NOMO-1 treated with dmso at 0.1 percent for 144 hours (cell line): Measurements from ENCODE around the gene C2CD2L.
"Not testable (repeated sequence)": the region's sequence is repeated elsewhere in the genome, so short reads cannot be mapped to it uniquely, and the experiment has no call there.

Experiments
- DNase-seq: peaks from one replicate; lab custom pipeline; 2025; ENCODE audit not compliant: unreplicated experiment; lab: John Stamatoyannopoulos, UW

C2CD2L gene

DNA sequence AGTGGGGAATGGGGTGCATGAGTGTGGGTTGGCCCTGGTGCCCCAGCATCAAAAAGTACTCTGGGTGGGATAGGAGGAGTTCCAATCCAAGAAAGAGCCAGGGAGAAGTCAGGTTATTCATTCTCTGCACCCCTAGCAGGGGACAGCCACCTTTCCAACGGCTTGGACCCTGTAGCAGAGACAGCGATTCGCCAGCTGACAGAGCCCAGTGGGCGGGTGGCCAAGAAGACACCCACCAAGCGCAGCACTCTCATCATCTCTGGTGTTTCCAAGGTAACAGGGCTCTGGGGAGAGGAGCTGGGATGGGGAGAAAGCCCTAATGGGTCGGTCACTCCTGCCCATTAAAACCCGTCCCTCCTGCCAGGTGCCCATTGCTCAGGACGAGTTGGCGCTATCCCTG, 6.6 kb downstream of the C2CD2L start:
- DNase-seq = no peak

DNA sequence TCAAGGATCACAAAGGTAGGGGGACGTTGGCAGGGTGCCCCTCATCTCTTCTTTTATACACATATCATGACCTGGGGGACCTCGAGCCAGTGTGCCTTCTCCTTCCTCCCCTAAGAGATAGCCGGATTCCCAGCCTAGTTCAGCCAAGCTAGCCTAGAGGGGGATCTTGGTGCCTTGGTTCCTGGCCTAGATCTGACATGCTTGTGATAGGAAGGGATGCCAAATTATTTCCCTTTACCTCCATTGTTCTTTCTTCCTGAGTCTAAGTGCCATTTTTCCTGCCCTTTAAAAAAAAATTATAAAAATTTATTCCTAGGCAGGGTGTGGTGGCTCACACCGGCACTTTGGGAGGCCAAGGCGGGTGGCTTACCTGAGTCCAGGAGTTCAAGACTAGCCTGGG, 7.2 kb downstream of the C2CD2L start:
- DNase-seq = no peak

DNA sequence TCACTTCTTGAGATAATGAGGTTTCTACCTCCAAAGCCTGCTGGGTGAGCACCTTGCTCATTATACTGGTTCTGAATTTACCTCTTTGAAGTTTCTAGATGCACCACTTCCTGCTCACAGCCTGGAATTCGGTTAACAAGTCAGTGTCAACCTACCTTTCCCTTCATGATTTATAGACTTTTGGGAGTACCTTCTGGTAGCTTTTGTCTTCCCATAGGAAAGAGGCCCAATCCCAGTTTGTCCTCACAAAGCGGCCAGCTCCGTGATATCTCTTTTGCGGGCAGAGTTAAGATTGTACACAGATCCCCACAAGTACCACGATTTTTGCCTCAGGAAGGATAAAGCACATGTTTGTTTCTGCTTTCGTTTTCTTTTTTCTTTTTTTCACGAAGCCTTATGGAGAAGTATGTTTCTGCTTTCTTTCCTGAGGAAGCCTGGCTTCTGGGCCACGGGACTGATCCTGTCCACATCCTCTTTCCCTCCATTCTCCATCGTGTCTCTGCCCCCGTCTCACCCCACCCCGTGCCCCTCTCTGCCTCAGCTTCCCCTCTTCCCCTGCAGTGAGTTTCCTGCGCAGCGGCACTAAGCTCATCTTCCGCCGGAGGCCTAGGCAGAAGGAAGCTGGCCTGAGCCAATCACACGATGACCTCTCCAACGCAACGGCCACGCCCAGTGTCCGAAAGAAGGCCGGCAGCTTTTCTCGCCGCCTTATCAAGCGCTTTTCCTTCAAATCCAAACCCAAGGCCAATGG, 8.5 kb downstream of the C2CD2L start:
- DNase-seq = peak; percentile 55

DNA sequence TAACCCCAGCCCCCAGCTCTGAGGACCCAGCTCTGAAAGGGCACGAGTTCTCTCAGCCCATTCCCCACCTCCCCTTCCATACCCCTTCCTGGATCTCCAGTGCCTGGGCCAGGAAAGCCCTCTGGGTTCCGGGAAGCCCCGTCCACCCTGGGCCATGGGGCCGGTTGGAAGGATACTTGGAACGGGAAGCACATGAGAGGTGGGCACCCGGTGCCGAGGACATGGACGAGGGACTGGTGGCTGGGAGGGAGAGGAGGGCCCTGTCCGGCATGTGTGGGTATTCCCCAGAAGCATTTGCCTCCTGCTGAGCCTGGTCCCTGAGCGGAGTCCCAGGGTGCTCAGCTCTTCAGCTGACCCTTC, 9.1 kb downstream of the C2CD2L start:
- DNase-seq = no peak

DNA sequence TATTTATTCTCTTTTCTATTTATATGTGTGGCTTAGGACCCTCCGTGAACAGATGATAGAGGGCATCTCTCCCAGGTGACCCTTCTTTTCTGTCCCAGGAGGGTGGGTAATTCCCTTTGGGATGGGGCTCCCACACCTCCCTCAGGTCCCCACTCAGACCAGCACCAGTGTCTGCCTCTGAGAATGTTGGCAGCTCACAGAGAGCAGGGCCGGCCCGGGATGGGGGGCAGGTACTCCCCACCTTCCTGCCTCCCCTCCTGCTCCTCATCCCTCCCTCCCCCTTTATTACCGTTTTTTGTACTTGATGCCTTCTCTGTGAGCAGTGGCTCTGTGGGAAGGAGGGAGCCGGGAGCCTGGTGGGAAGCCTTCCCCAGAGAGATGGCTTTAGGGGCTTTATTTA, 9.5 kb downstream of the C2CD2L start:
- DNase-seq = no peak

DNA sequence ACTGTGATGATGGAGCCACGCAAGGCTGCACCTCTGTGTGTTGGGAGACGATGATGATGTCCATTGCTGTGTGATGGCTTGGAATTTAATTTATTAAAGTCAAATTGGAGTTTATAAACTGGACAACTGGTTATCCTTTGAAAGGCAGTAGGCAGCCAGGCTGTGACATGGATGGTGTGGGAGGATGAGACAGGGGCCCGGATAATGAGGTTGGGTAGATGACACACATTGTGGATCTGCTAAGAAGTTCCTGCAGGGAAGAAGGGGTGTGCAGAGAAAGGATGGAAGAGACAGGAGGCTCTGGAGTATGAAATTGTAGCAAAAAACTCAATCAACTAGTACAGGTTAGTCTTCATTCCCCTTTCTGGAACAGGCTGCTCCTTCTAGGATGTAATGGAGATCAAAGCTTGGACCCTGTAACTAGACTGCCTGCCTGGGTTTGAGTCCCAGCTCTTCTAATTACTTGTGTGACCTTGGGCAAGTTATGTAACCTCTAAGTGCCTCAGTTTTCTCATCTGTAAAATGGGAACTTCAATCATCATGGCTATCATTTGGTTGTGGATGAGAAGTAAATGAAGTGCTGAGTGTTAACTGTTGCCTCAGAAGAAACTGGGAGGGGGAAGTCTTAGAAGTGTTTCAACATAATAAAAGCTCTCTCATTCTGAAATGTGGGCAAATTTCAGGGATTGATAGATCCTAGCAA, 10.0 kb downstream of the C2CD2L start:
- DNase-seq = no peak

DNA sequence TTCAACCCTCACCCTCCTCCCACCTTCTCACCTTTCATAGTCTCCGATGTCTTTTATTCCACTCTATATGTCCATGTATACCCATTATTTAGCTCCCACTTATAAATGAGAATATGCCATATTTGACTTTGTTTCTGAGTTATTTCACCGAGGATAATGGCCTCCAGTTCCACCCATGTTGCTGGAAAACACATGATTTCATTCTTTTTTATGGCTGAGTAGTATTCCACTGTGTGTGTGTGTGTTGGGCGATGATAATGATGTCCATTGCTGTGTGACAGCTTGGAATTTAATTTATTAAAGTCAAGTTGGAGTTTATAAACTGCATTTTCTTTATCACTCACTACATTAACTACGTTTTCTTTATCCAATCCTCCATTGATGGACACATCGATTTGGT, 11.1 kb downstream of the C2CD2L start:
- no peak for DNase-seq

DNA sequence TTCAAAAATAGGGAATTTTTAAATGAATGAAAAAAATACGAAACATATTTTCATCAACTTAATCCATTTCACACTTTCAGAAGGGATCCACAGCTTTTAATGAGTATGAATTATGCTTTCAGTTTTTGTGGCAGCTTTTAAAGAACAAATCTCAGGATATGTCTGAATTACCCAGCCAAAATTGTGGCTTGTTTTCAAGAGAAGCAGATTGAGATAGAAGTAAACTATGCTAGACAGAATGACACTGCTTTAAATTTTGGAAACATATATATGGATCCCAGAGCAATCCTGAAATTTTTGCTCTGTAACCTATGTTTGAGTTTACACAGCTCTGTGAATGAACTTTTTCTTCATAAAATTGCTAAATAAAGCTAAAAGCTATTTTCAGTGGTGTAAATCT, 11.8 kb downstream of the C2CD2L start:
- no peak for DNase-seq

DNA sequence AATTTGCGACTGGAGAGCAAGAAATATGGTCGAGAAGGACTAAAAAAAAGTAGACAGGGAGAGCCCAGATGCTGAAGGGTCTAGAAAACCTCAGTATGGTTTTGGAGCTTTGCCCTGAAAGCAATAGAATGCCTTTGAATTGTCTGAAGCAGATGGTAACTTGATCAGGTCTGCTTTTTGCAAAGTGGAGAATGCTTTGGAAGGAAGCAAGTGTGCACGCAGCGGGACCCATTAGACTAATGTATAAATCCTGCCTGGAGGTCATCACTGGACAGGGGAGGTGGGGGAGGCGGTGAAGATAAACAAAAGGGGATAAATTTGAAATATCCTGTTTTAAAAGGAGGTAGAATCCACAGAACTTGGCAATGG, 13.5 kb downstream of the C2CD2L start:
- no peak for DNase-seq

DNA sequence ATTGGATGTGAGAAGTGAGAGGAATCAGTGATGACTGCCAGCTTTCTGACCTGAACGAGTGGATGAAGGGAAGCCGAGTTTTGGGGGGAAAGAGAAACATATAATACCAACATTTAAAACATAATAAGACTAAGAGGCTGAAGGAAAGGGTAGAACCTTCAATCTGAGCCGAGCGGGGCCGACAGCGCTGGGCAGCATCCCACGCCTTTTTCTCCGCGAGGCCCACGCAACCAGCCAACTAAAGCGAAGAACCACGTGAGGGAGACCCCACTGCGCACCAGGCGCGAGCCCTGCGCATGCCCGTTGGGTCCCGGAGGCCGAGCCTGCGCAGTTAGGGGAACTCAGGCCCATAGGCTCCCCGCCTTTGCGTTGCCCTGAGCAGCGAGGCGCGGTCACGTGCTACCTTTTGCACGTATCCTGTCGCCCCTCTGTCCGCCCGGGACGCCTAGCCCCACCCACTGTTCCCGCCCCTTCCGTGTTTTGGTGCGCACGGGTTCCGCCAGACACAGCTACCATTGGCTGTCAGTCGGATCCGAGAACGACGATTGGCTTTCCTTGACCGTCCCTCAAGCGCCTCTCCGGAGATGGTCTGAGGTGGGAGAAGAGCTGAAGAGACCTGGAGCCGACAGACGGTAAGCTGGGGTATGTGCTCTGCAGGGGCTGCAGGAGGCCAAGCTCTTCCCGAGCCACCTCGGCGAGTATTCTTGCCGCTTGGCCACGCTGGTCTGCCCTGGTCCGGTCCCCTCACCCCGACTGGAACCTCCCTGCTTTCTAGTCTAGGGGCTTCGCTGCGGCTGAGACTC, 14.1 kb downstream of the C2CD2L start, which contains the start of gene HINFP:
Gene HINFP (plus strand): TSS at position 573 of the 803 bp plus-strand sequence. CDS start 5,365 bp downstream, outside the sequence.
- DNase-seq = peak; percentile 99

DNA sequence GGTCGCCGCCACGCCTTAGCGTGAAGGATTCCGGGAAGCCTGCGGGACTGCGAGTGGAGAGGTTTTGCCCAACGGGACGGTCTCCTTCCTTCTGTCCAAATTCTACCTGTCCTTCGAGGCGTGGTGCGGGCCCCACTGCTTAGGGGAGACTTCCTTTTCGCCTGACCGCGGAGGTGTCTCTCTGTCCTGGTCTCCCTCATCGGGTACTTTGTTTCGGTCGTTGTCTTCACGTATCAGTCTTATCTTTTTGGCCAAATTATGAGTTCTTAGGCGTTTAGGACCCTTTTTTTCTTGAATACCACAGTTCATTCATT, 14.6 kb downstream of the C2CD2L start:
- DNase-seq = no peak

DNA sequence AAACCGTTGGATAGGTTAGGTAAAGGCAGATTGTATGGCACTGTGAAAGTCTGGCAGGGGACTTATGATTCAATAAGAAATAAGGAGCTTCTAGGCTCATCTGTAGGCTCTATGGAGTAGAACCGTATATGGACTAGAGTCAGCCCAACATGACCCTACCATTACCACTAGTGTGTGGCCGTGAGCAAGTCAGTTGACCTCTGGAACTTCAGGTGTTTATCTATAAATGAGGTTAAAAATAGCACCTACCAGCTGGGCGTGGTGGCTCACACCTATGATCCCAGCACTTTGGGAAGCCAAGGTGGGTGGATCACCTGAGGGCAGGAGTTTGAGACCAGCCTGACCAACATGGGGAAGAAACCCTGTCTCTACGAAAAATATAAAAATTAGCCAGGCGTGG, 18.7 kb downstream of the C2CD2L start:
- DNase-seq = no peak

DNA sequence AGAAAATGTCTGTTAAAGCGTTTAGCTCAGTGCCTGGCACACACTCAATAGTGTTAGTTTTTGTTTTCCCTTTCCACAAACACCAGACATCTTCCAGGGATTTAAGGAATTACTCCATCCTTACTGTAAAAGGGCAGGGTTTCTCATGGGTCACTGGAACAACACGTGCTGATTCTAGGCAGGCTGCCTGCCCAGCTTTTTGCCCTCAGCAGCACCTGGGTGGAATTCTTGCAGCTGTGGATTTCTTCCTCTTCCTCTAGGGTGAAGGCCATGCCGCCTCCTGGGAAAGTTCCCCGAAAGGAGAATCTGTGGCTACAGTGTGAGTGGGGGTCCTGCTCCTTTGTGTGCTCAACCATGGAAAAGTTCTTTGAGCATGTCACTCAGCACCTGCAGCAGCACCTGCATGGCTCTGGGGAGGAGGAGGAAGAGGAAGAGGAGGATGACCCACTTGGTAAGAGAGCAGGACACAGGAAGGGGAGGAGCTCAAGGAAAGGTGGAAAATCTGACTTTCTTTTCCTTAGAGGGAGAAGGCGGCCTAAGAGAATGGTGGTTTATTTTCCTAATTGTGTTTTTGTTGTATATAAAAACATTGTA, 19.6 kb downstream of the C2CD2L start:
- DNase-seq = no peak

DNA sequence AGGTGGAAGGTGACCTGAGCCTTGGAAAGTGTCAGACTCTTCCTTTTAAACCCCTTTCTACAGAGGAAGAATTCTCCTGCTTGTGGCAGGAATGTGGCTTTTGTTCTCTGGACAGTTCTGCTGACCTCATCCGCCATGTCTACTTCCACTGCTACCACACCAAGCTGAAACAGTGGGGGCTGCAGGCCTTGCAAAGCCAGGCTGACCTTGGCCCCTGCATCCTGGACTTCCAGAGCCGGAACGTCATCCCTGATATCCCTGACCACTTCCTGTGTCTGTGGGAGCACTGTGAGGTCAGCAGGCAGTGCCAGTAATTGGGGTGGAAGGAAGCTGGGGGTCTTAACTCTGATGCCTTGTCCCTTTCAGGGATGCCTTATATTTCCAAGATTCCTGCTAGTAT, 23.5 kb downstream of the C2CD2L start:
- no peak for DNase-seq

DNA sequence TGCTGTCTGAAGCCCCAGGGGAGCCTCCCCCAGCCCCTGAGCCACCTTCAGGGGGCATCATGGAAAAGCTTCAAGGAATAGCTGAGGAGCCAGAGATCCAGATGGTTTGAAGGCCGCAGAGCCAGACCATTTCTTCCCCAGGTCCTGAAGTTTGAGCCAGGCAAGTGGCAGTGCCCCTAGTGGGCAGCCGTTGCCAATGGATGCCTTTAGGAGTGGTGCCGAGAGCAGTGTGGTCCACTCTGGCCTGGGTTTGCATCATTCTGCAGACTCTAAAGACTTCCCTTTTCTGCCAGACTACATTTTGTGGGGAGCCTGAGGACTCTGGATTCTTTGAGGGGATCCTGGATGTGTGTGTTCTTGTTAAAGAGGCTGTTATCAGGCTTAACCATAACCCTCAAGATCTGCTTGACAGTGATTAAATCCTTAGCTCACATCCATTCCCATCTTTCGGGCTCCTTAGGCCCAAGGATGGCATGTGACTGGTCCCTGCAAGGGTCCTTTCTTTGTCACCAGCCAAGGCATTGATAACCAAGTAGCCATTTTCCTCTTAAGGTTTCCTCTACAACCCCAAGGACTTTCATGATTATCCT, 27.3 kb downstream of the C2CD2L start:
- DNase-seq = no peak

DNA sequence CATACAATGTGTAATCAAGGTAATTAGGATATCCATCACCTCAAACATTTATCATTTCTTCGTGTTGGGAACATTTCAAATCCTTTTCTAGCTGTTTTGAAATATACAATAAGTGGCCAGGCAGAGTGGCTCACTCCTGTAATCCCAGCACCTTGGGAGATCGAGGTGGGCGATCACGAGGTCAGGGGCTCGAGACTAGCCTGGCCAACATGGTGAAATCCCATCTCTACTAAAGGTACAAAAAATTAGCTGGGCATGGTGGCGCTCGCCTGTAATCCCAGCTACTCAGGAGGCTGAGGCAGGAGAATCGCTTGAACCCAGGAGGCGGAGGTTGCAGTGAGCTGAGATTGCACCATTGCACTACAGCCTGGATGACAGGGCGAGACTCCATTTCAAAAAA, 32.1 kb downstream of the C2CD2L start:
- not testable (repeated sequence) for DNase-seq

DNA sequence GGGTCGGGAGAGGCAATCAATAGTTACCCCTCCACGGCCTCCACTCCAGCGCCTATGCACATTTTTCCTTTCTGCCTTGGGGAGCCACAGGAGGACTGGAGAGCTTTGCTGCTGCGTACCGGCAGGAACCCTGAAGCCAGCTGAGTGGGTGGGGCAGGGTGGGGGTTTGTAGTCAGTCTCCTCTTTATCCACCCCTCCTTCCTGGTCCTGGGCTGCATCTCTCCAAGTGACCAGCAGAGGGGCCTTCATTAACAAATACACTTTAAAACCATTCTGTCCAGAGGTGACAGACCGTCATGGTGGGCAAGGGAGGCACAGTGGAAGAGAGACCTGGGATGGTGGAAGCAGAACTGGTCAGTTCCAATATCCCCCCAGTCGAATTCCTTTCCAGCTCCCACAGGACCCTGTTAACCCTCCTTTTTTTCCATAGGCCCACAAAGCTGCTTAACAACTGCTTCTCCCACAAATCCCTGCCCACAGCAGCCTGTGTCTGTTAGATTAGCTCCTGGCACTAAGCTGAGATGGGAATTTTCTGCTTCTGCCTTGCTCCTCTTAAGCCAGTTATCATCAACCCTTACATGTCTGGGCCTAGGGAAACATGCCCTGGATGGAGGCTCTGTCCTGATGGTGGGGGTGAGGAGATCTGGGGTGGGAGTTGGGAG, 37.8 kb downstream of the C2CD2L start:
- DNase-seq = peak; percentile 31

DNA sequence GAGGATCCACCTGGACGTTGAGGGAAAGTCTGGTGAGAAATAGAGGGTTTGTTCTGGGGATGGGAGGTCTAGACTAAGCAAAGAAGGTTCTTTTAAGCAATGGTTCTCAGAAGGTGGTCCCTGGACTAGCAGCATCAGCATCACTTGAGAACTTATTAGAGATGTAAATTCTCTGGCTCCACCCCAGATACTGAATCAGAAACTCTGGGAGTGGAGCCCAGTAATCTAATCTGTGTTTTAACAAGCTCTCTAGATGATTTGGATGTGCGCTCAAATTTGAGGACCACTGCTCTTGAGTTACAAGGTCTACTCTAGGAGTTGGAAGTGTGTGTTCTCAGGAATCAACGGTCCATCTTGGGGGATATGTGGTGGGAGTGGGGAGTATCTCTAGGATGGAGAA, 38.4 kb downstream of the C2CD2L start:
- DNase-seq = no peak

DNA sequence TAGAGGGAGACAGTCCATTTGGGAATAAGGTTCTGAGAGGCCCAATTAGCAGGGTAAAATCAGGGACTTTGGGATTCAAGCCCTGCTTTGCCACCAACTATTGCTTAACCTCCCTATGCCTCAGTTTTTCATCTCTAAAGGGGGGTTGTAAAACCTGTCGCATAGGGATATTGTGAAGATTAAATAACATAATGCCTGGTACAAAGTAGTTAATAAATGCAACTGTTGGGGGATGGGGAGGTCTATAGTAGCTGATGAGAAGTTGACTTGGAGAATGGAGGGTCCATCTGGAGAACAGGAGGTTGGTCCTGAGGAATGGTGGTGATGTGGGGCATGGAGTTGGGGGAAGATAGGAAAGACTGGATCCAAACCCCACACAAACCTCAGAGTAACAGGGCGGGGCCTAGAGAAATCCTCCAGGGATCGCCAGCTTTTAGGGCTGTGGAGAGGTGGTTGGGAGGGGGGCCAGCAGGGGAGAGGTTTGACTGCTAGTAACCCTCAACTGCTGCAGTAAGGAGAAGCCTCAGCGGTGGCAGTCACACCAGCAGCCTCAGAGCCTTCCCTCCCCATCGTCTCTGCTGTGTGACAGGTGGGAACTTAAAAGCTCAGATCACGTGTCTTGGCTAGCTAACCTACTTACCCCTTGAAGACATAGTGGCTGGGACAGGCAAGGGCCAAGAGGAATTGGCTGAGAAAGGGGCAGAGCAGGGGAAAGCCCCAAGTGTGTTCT, 40.6 kb downstream of the C2CD2L start:
- no peak for DNase-seq

DNA sequence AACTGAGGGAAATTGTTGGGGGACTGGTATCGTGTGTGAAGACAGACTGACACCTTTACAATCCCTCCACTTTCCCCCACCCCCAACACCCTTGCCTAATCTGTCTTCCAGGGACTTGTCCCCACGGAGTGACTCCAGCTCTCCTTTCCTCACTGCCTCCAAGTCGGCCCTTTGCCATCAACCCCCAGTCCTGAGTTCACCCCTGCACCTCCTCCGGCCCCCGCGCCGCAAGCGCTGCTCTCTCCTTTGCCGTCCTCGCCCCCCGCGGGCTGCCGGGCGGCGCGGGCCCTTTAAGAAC, 41.5 kb downstream of the C2CD2L start:
- no peak for DNase-seq
